B cell (primary cell): ENCODE measurements around the gene GLT1D1. TPM values are rescaled to one million over a fixed set of nuclear protein-coding genes. Genes with fewer than 3 reads are reported as not detected.
A peak's percentile ranks its signal among the peaks of the same experiment; 100 is the strongest.

ENCODE experiments used
- ATAC-seq: fragments of 200-7000 bp; cut with Tn5 transposase; one replicate; pipeline ENCODE4 v1.10.0; 2021; ENCODE audit warnings: low read depth, mild to moderate bottlenecking, moderate number of reproducible peaks, moderate library complexity
- CTCF ChIA-PET: fragments of 350-600 bp; sonication (Branson Sonifier 250); formaldehyde crosslinking; loops from one replicate; lab custom pipeline; 2021; ENCODE audit warnings: antibody characterized with exemption, inconsistent platforms; lab: Charles Lee
- POLR2A ChIA-PET: fragments of 350-600 bp; sonication (Branson Sonifier 250); formaldehyde crosslinking; loops from one replicate; lab custom pipeline; 2021; ENCODE audit warnings: antibody characterized with exemption; lab: Charles Lee
- DNase-seq: peaks from one replicate; pipeline ENCODE4 v3.0.0; 2013
- H2AFZ ChIP-seq: 2 replicates; pipeline ENCODE4 v1.6.1; 2012; ENCODE audit warnings: mild to moderate bottlenecking, low read depth, low read length; ENCODE audit not compliant: insufficient read depth, poor library complexity, severe bottlenecking
- H3K27ac ChIP-seq, 2 donors: 1 replicate in 1 of 2; 2 replicates in 1 of 2; pipeline ENCODE4 v1.5.1; 2012 to 2013; ENCODE audit warnings: low read length in 2 of 2, mild to moderate bottlenecking in 2 of 2, moderate library complexity in 1 of 2
- H3K27me3 ChIP-seq, 4 experiments: fragments of 200-600 bp in 1 of 4; sonication (generic) in 1 of 4; replicated peaks in 1 of 4; 1 replicate in 2 of 4; 2 replicates in 2 of 4; pipeline versions ENCODE4 v1.6.1 to v1.7.0; 2013 to 2016; ENCODE audit warnings: low read length in 3 of 4, mild to moderate bottlenecking in 2 of 4, mixed read lengths in 1 of 4, moderate library complexity in 1 of 4; ENCODE audit not compliant: insufficient read depth in 4 of 4, control insufficient read depth in 3 of 4; ENCODE audit errors: control extremely low read depth in 1 of 4
- H3K36me3 ChIP-seq, 2 experiments: replicated peaks in 1 of 2; 1 replicate in 1 of 2; 2 replicates in 1 of 2; pipeline versions ENCODE4 v1.6.1 to v1.7.1; 2013; ENCODE audit warnings: low read length in 1 of 2; ENCODE audit not compliant: insufficient read depth in 2 of 2, control insufficient read depth in 1 of 2; ENCODE audit errors: control extremely low read depth in 1 of 2, extremely low read depth in 1 of 2
- H3K4me1 ChIP-seq, 2 donors: fragments of 200-600 bp in 1 of 2; sonication (generic) in 1 of 2; 1 replicate in 1 of 2; 2 replicates in 1 of 2; pipeline versions ENCODE4 v1.5.1 to v1.6.1; 2013 to 2017; ENCODE audit warnings: low read length in 2 of 2; ENCODE audit not compliant: control insufficient read depth in 2 of 2, insufficient read depth in 2 of 2
- H3K4me2 ChIP-seq: replicated peaks from 2 replicates; pipeline ENCODE3; 2012; ENCODE audit warnings: mild to moderate bottlenecking, low read depth, low read length; ENCODE audit not compliant: poor library complexity, severe bottlenecking
- H3K4me3 ChIP-seq, 5 experiments: fragments of 200-600 bp in 1 of 5; sonication (generic) in 1 of 5; 1 replicate in 3 of 5; 2 replicates in 2 of 5; pipeline versions ENCODE4 v1.5.1 to v1.7.0; 2011 to 2016; ENCODE audit warnings: low read length in 4 of 5, mild to moderate bottlenecking in 4 of 5, low read depth in 2 of 5, control low read depth in 1 of 5, moderate library complexity in 1 of 5; ENCODE audit not compliant: insufficient read depth in 1 of 5; ENCODE audit errors: control extremely low read depth in 1 of 5, extremely low read depth in 1 of 5
- H3K79me2 ChIP-seq: fragments of 200-600 bp; sonication (generic); one replicate; pipeline ENCODE4 v1.6.0; 2016; ENCODE audit warnings: low read length; ENCODE audit not compliant: control insufficient read depth, insufficient read depth
- H3K9ac ChIP-seq: fragments of 200-600 bp; sonication (generic); 2 replicates; pipeline ENCODE4 v1.6.1; 2017; ENCODE audit warnings: mild to moderate bottlenecking, low read length, moderate library complexity
- H3K9me3 ChIP-seq, 3 donors: one replicate each; pipeline versions ENCODE4 v1.6.1 to v1.7.1; 2013; ENCODE audit warnings: low read length in 2 of 3; ENCODE audit not compliant: control insufficient read depth in 2 of 3, insufficient read depth in 1 of 3; ENCODE audit errors: control extremely low read depth in 1 of 3
- H4K20me1 ChIP-seq: 2 replicates; pipeline ENCODE4 v1.6.0; 2012; ENCODE audit warnings: mild to moderate bottlenecking, low read length; ENCODE audit not compliant: insufficient read depth, control insufficient read depth, poor library complexity, severe bottlenecking
- H3K27ac Mint-ChIP-seq: one replicate; pipeline ENCODE4 v1.8.0; 2021; ENCODE audit warnings: mixed read lengths
- H3K27me3 Mint-ChIP-seq: one replicate; pipeline ENCODE4 v1.8.0; 2021; ENCODE audit warnings: mixed read lengths
- H3K4me1 Mint-ChIP-seq: one replicate; pipeline ENCODE4 v1.8.0; 2021; ENCODE audit warnings: mixed read lengths
- H3K4me3 Mint-ChIP-seq: one replicate; pipeline ENCODE4 v1.8.0; 2021; ENCODE audit warnings: mixed read lengths
- H3K9me3 Mint-ChIP-seq: one replicate; pipeline ENCODE4 v1.8.0; 2022; ENCODE audit warnings: mixed read lengths; ENCODE audit not compliant: insufficient read depth
- CTCF ChIP-seq: fragments of 200-600 bp; IDR thresholded peaks from one replicate; pipeline ENCODE4 v1.8.0; 2022; ENCODE audit warnings: antibody characterized with exemption, mild to moderate bottlenecking
- EZH2 ChIP-seq: IDR thresholded peaks from 2 replicates; pipeline ENCODE4 v1.6.1; 2012; ENCODE audit warnings: borderline replicate concordance, low read depth, mild to moderate bottlenecking, moderate library complexity, low read length; ENCODE audit not compliant: insufficient read depth, poor library complexity, severe bottlenecking
- WGBS: methylation state at CpG from one replicate; pipeline ENCODE4 v1.1.5; 2013; ENCODE audit warnings: missing lambda C conversion rate; ENCODE audit not compliant: insufficient coverage; 5-methylcytosine and 5-hydroxymethylcytosine counted together
- intact Hi-C: fragments of 100-400 bp; cut with micrococcal nuclease; formaldehyde crosslinking; loops from one replicate; pipeline ENCODE4 v1.10.0; 2022
- polyA plus RNA-seq: library from polyadenylated mRNA; depleted of rRNA; stranded (reverse); fragments of >200 nt; gene quantifications from 2 replicates; pipeline ENCODE4 v1.2.3, GENCODE V29; 2012
- total RNA-seq, 2 donors: library from RNA; stranded (reverse); fragments of 120-200 nt in 1 of 2; gene quantifications; 1 replicate in 1 of 2; 2 replicates in 1 of 2; pipeline versions ENCODE4 v1.2.3 to v1.2.4, GENCODE V29; 2013 to 2022

GLT1D1 gene
- total and polyA plus RNA-seq, 2 donors (not counting 1 experiment from before 2014, with no cell fraction given): 0.22 to 0.49 TPM

- Histone ChIP-seq H2AFZ (peak overlapping the region; percentile 41), H3K4me1 (peaks cover 8 to 25% of the 10 kb centered on the region in 2 donors), H3K27me3 (peaks cover 0 to 28% (median 12%) of the 10 kb centered on the region in 4 experiments), H4K20me1 (no peaks in the 10 kb centered on the region), H3K4me2 (no peak overlapping the region), H3K79me2 (no peaks in the 10 kb centered on the region), H3K4me3 (no peak overlapping the region), H3K36me3 (no peaks in the 10 kb centered on the region), H3K9me3 (peaks cover 0 to 24% (median 8%) of the 10 kb centered on the region in 3 donors), H3K27ac (no peak overlapping the region), H3K9ac (no peak overlapping the region)
- H3K27ac Mint-ChIP-seq: no peak overlapping the region
- WGBS: 49% methylated on average over 6 of the region's 8 CpGs
- H3K4me1 Mint-ChIP-seq: peaks cover 31% of the 10 kb centered on the region
- ATAC-seq: no peak
- no peak overlapping the region for H3K4me3 Mint-ChIP-seq
- ChIA-PET CTCF (interaction anchor here (1.2 kb wide), 1 partner anchor 161 kb away, joined by 3 read pairs; no protein-coding TSS in a partner anchor), POLR2A (no interaction called here)
- no peak for DNase-seq
- TF ChIP-seq EZH2: no peak
- TF ChIP-seq CTCF: no peak
- H3K9me3 Mint-ChIP-seq: peaks cover 6% of the 10 kb centered on the region
- peaks cover 37% of the 10 kb centered on the region for H3K27me3 Mint-ChIP-seq
- intact Hi-C loops: no loop called here
These were observed 115.4 kb downstream of the GLT1D1 start for GRCh38 chr12:128968668-128969067.

GRCh38 chr12:128969480-128970055 lies 116.3 kb downstream of the GLT1D1 start:
- H3K9me3 ChIP-seq: peaks cover 0 to 15% (median 8%) of the 10 kb centered on the region in 3 donors
- TF ChIP-seq EZH2 (no peak), CTCF (peak; percentile 7)
- H3K27me3 Mint-ChIP-seq: peaks cover 44% of the 10 kb centered on the region
- H3K4me1 ChIP-seq: peaks cover 8 to 25% of the 10 kb centered on the region in 2 donors
- H3K27me3 ChIP-seq: peaks cover 0 to 37% (median 14%) of the 10 kb centered on the region in 4 experiments
- WGBS: 4% methylated on average over 14 of the region's 18 CpGs
- DNase-seq: peak; percentile 28
- H2AFZ ChIP-seq: peak overlapping the region; percentile 41
- H4K20me1 ChIP-seq: no peaks in the 10 kb centered on the region
- ChIA-PET POLR2A (no interaction called here), CTCF (interaction anchor here (1.2 kb wide), 1 partner anchor 162 kb away, joined by 3 read pairs; no protein-coding TSS in a partner anchor)
- no peak overlapping the region for H3K27ac Mint-ChIP-seq
- H3K79me2 ChIP-seq: no peaks in the 10 kb centered on the region
- H3K4me3 ChIP-seq: no peak overlapping the region
- H3K27ac ChIP-seq: no peak overlapping the region
- H3K4me2 ChIP-seq: peak overlapping the region; percentile 36
- H3K36me3 ChIP-seq: no peaks in the 10 kb centered on the region
- H3K9me3 Mint-ChIP-seq: peaks cover 5% of the 10 kb centered on the region
- peaks cover 31% of the 10 kb centered on the region for H3K4me1 Mint-ChIP-seq
- peak; percentile 33 for ATAC-seq
- intact Hi-C loops: no loop called here
- H3K4me3 Mint-ChIP-seq: peak overlapping the region; percentile 34
- no peak overlapping the region for H3K9ac ChIP-seq
